GM18909 (cell line): Measurements from ENCODE around the gene MORC4.
"Not testable (repeated sequence)": the region's sequence is repeated elsewhere in the genome, so short reads cannot be mapped to it uniquely, and the experiment has no call there.

Experiments used
- ATAC-seq: cut with Tn5 transposase; IDR thresholded peaks from one replicate; pipeline ENCODE4 v1.9.1; 2021; ENCODE audit warnings: mild to moderate bottlenecking; ENCODE audit not compliant: unreplicated experiment, poor library complexity

MORC4 gene

GRCh38 chrX:107000013-107000515 lies at the start of gene MORC4:
Gene MORC4, minus strand, starts transcription at chrX:107000212. Its CDS starts 243 bp downstream, at chrX:106999969.
- peak; percentile 81 for ATAC-seq

- ATAC-seq, result no peak
Observed at GRCh38 chrX:107047622-107048021, 47.6 kb upstream of the MORC4 start.

- ATAC-seq, result no peak
Observed at GRCh38 chrX:107029752-107030151, 29.7 kb upstream of the MORC4 start.

GRCh38 chrX:107025545-107025944 lies 25.5 kb upstream of the MORC4 start:
- no peak for ATAC-seq

- ATAC-seq, result no peak
Observed at GRCh38 chrX:107014936-107015335, 14.9 kb upstream of the MORC4 start.

- no peak for ATAC-seq
Observed at GRCh38 chrX:107008034-107008433, 8.0 kb upstream of the MORC4 start.

- ATAC-seq, result peak; percentile 48
Observed at GRCh38 chrX:106999002-106999975, 723 bp downstream of the MORC4 start.

GRCh38 chrX:106997611-106998010 lies 2.4 kb downstream of the MORC4 start:
- ATAC-seq, result no peak

- no peak for ATAC-seq
Observed at GRCh38 chrX:106995678-106996077, 4.3 kb downstream of the MORC4 start.

GRCh38 chrX:106987488-106987887 lies 12.5 kb downstream of the MORC4 start:
- no peak for ATAC-seq

GRCh38 chrX:106980952-106981626 lies 18.9 kb downstream of the MORC4 start:
- no peak for ATAC-seq

GRCh38 chrX:106976416-106976815 lies 23.6 kb downstream of the MORC4 start:
- ATAC-seq, result no peak

- ATAC-seq, result no peak
Observed at GRCh38 chrX:106973433-106974149, 26.4 kb downstream of the MORC4 start.

- ATAC-seq, result no peak
Observed at GRCh38 chrX:106972896-106973295, 27.1 kb downstream of the MORC4 start.

GRCh38 chrX:106966547-106966946 lies 33.5 kb downstream of the MORC4 start:
- ATAC-seq, result not testable (repeated sequence)

GRCh38 chrX:106964290-106964689 lies 35.7 kb downstream of the MORC4 start:
- ATAC-seq, result no peak

GRCh38 chrX:106963111-106963510 lies 36.9 kb downstream of the MORC4 start:
- no peak for ATAC-seq

- ATAC-seq, result no peak
Observed at GRCh38 chrX:106959901-106960300, 40.1 kb downstream of the MORC4 start.

GRCh38 chrX:106957856-106958255 lies 42.2 kb downstream of the MORC4 start:
- ATAC-seq, result no peak

- no peak for ATAC-seq
Observed at GRCh38 chrX:106955004-106955772, 44.8 kb downstream of the MORC4 start.
